GM23338 (cell line): ENCODE results near the gene CD6. TPM values are rescaled to one million over a fixed set of nuclear protein-coding genes. Genes with fewer than 3 reads are reported as not detected.

ENCODE experiments used
- ATAC-seq: fragments of 200-7000 bp; cut with Tn5 transposase; 3 replicates; pipeline ENCODE4 v1.9.1; 2020
- DNase-seq: peaks from one replicate; pipeline ENCODE4 v3.0.0-alpha.2; 2015; ENCODE audit warnings: low spot score
- H2AFZ ChIP-seq: fragments of 200-600 bp; sonication (generic); 2 replicates; pipeline ENCODE4 v1.8.0; 2016; ENCODE audit warnings: antibody characterized with exemption, mild to moderate bottlenecking, moderate library complexity
- H3F3A ChIP-seq: fragments of 200-600 bp; sonication (generic); replicated peaks from 2 replicates; pipeline ENCODE4 v1.8.0; 2017; ENCODE audit warnings: antibody characterized with exemption, mixed run types, low read depth
- H3K27ac ChIP-seq: fragments of 200-600 bp; sonication (generic); 2 replicates; pipeline ENCODE4 v1.6.1; 2016; ENCODE audit warnings: low read depth
- H3K27me3 ChIP-seq: fragments of 200-600 bp; sonication (generic); 2 replicates; pipeline ENCODE4 v1.8.0; 2016; ENCODE audit warnings: mild to moderate bottlenecking, mixed run types, moderate library complexity; ENCODE audit not compliant: insufficient read depth
- H3K36me3 ChIP-seq: fragments of 200-600 bp; sonication (generic); 2 replicates; pipeline ENCODE4 v1.8.0; 2016; ENCODE audit warnings: mild to moderate bottlenecking; ENCODE audit not compliant: insufficient read depth
- H3K4me1 ChIP-seq: fragments of 200-600 bp; sonication (generic); 2 replicates; pipeline ENCODE4 v1.8.0; 2016; ENCODE audit warnings: mild to moderate bottlenecking, moderate library complexity; ENCODE audit not compliant: insufficient read depth
- H3K4me2 ChIP-seq: fragments of 200-600 bp; sonication (generic); 2 replicates; pipeline ENCODE4 v1.7.1; 2017; ENCODE audit warnings: mixed run types
- H3K4me3 ChIP-seq: fragments of 200-600 bp; sonication (generic); 2 replicates; pipeline ENCODE4 v1.6.1; 2016; ENCODE audit warnings: mixed run types
- H3K79me2 ChIP-seq: fragments of 200-600 bp; sonication (generic); replicated peaks from 2 replicates; pipeline ENCODE4 v1.8.0; 2017; ENCODE audit warnings: mild to moderate bottlenecking; ENCODE audit not compliant: insufficient read depth
- H3K9me2 ChIP-seq: fragments of 200-600 bp; sonication (generic); 2 replicates; pipeline ENCODE4 v1.8.0; 2017; ENCODE audit not compliant: insufficient read depth
- H4K20me1 ChIP-seq: fragments of 200-600 bp; sonication (generic); replicated peaks from 2 replicates; pipeline ENCODE4 v1.8.0; 2017; ENCODE audit warnings: mild to moderate bottlenecking; ENCODE audit not compliant: insufficient read depth
- H3K27ac Mint-ChIP-seq: 2 replicates; pipeline ENCODE4 v1.8.0; 2020; ENCODE audit warnings: inconsistent platforms, mild to moderate bottlenecking, moderate library complexity, mixed read lengths
- H3K27me3 Mint-ChIP-seq: 3 replicates; pipeline ENCODE4 v1.8.0; 2022; ENCODE audit warnings: low read depth, mild to moderate bottlenecking, moderate library complexity, mixed read lengths, inconsistent platforms; ENCODE audit not compliant: insufficient read depth, poor library complexity
- H3K36me3 Mint-ChIP-seq: 3 replicates; pipeline ENCODE4 v1.8.0; 2021; ENCODE audit warnings: low read depth, mild to moderate bottlenecking, inconsistent platforms, moderate library complexity, mixed read lengths
- H3K4me1 Mint-ChIP-seq: 3 replicates; pipeline ENCODE4 v1.8.0; 2020; ENCODE audit warnings: mild to moderate bottlenecking, inconsistent platforms, mixed read lengths
- H3K4me3 Mint-ChIP-seq: 3 replicates; pipeline ENCODE4 v1.8.0; 2021; ENCODE audit warnings: moderate library complexity, mild to moderate bottlenecking, inconsistent platforms, mixed read lengths
- H3K9me3 Mint-ChIP-seq: 3 replicates; pipeline ENCODE4 v1.8.0; 2020; ENCODE audit warnings: moderate library complexity, mild to moderate bottlenecking, inconsistent platforms, mixed read lengths
- CREB1 ChIP-seq: fragments of 250-450 bp; sonication (Bioruptor Pico); IDR thresholded peaks from 2 replicates; pipeline ENCODE4 v1.5.0; 2020; ENCODE audit warnings: low read depth, mild to moderate bottlenecking, moderate library complexity
- EZH2 ChIP-seq: fragments of 200-600 bp; sonication (generic); IDR thresholded peaks from one replicate; pipeline ENCODE4 v1.8.0; 2017; ENCODE audit warnings: antibody characterized with exemption, mild to moderate bottlenecking, low read depth; ENCODE audit not compliant: unreplicated experiment
- EZH2phosphoT487 ChIP-seq: fragments of 200-600 bp; sonication (generic); IDR thresholded peaks from one replicate; pipeline ENCODE4 v1.8.1; 2018; ENCODE audit warnings: antibody characterized with exemption; ENCODE audit not compliant: unreplicated experiment
- NANOG ChIP-seq: IDR thresholded peaks from 2 replicates; pipeline ENCODE4 v1.6.1; 2016; ENCODE audit warnings: antibody characterized with exemption, borderline replicate concordance
- POLR2AphosphoS5 ChIP-seq: IDR thresholded peaks from 2 replicates; pipeline ENCODE4 v1.6.1; 2016; ENCODE audit warnings: antibody characterized with exemption, low read depth
- ZNF114 ChIP-seq: fragments of 250-450 bp; sonication (Bioruptor Pico); IDR thresholded peaks from 2 replicates; pipeline ENCODE4 v1.5.0; 2020; ENCODE audit warnings: mild to moderate bottlenecking, moderate library complexity
- ZNF331 ChIP-seq: fragments of 250-450 bp; sonication (Bioruptor Pico); IDR thresholded peaks from 2 replicates; pipeline ENCODE4 v1.5.0; 2020; ENCODE audit warnings: low read depth, mild to moderate bottlenecking, moderate library complexity
- ZNF462 ChIP-seq: fragments of 250-450 bp; sonication (Bioruptor Pico); IDR thresholded peaks from 2 replicates; pipeline ENCODE4 v1.5.0; 2020; ENCODE audit warnings: mild to moderate bottlenecking, moderate library complexity
- polyA plus RNA-seq: library from polyadenylated mRNA; unstranded; fragments of >200 nt; fragmentation: Nextera tagmentation; extraction: Ambion mirVana; gene quantifications from 2 replicates; pipeline ENCODE4 v1.2.1, GENCODE V29; 2016
- total RNA-seq: library from RNA; depleted of rRNA; stranded (reverse); fragments of >200 nt; shearing (Covaris generic); gene quantifications from 2 replicates; pipeline ENCODE4 v1.2.3, GENCODE V29; 2014
- TF ChIP-seq, protein P1 (sequence below): IDR thresholded peaks from 2 replicates; pipeline ENCODE4 v1.6.1; 2016; ENCODE audit warnings: antibody characterized with exemption
- TF ChIP-seq, protein P2 (sequence below), 2 experiments: fragments of 200-600 bp in 1 of 2; sonication (generic) in 1 of 2; conservative IDR thresholded peaks; 2 replicates each; pipeline versions ENCODE4 v1.5.1 to v1.6.1; 2016 to 2017; ENCODE audit warnings: antibody characterized with exemption in 2 of 2, low read depth in 2 of 2, mild to moderate bottlenecking in 2 of 2, moderate library complexity in 1 of 2

Gene CD6
- total and polyA plus RNA-seq, 2 experiments from 2014 or later: 0.49 TPM; not detected in 1

- H3K36me3 ChIP-seq: no peaks in the 10 kb centered on the region
- TF ChIP-seq, protein P1, sequence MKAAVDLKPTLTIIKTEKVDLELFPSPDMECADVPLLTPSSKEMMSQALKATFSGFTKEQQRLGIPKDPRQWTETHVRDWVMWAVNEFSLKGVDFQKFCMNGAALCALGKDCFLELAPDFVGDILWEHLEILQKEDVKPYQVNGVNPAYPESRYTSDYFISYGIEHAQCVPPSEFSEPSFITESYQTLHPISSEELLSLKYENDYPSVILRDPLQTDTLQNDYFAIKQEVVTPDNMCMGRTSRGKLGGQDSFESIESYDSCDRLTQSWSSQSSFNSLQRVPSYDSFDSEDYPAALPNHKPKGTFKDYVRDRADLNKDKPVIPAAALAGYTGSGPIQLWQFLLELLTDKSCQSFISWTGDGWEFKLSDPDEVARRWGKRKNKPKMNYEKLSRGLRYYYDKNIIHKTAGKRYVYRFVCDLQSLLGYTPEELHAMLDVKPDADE: no peak
- TF ChIP-seq EZH2phosphoT487: no peak
- H3K36me3 Mint-ChIP-seq: no peaks in the 10 kb centered on the region
- no peaks in the 10 kb centered on the region for H3K9me3 Mint-ChIP-seq
- peaks cover 3% of the 10 kb centered on the region for H3K4me1 ChIP-seq
- no peak overlapping the region for H3K4me3 ChIP-seq
- no peak overlapping the region for H2AFZ ChIP-seq
- DNase-seq (no peak), ATAC-seq (no peak)
- no peak overlapping the region for H3K27ac Mint-ChIP-seq
- H3K27me3 ChIP-seq: no peaks in the 10 kb centered on the region
- no peaks in the 10 kb centered on the region for H3F3A ChIP-seq
- H3K4me1 Mint-ChIP-seq: peaks cover 14% of the 10 kb centered on the region
- H3K27ac ChIP-seq: no peak overlapping the region
- H3K9me2 ChIP-seq: no peaks in the 10 kb centered on the region
- peaks cover 7% of the 10 kb centered on the region for H3K27me3 Mint-ChIP-seq
- H3K79me2 ChIP-seq: no peaks in the 10 kb centered on the region
- no peaks in the 10 kb centered on the region for H4K20me1 ChIP-seq
- H3K4me2 ChIP-seq: no peak overlapping the region
- H3K4me3 Mint-ChIP-seq: no peak overlapping the region
Observed at GRCh38 chr11:61039916-61040315, 68.4 kb downstream of the CD6 start.

DNA sequence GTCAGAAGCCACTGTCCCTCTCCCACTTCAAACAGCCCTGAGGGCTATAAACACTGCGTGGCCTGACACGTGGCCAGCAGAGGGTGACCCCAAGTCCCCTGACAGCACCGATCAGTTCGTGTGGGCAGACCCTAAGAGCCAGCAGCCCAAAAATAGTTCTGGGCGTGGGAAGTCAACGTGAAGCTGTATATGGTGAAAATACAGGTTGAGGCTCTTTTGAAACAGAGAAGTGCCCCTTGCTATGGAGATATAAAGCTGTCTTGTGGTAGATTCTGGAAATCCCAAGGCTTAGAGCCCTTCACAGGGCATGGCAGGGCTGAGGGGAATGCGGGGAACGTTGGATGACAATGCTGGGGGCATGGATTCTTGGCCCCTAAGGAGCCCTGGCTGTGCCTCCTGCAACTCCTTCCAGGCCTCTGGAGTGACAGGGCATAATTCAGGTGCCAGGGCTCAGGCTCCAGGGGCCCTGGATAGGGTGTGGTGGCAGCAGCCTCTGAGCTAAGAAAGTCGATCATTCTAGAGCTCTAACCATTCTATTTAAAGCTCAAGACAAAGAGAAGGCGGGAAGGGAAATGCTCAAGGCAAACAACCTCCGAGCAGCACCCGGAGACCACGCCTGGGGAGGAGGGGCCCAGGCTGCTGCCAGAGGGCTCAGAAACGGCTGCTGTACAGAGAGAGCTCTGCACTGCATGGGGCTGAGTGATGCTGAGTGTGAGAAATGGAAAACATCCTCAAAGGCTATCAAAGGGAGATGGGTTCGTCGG is 70.5 kb downstream of the CD6 start:
- no peak overlapping the region for H3K27ac ChIP-seq
- Mint-ChIP-seq H3K27me3 (peaks cover 7% of the 10 kb centered on the region), H3K27ac (peak overlapping the region; percentile 21; the same call in 1 of the 2 replicates), H3K4me3 (no peak overlapping the region; the same call in 2 of the 3 replicates), H3K9me3 (no peaks in the 10 kb centered on the region), H3K36me3 (no peaks in the 10 kb centered on the region), H3K4me1 (peaks cover 14% of the 10 kb centered on the region)
- no peak overlapping the region for H3K4me3 ChIP-seq
- H3K4me1 ChIP-seq: peaks cover 3% of the 10 kb centered on the region
- no peaks in the 10 kb centered on the region for H3K79me2 ChIP-seq
- H4K20me1 ChIP-seq: no peaks in the 10 kb centered on the region
- H3K36me3 ChIP-seq: no peaks in the 10 kb centered on the region
- H2AFZ ChIP-seq: peak overlapping the region; percentile 99
- H3K4me2 ChIP-seq: no peak overlapping the region
- no peaks in the 10 kb centered on the region for H3K9me2 ChIP-seq
- ATAC-seq: peak; percentile 97
- DNase-seq: peak; percentile 66
- no peaks in the 10 kb centered on the region for H3F3A ChIP-seq
- H3K27me3 ChIP-seq: no peaks in the 10 kb centered on the region
- TF ChIP-seq EZH2: no peak
- no peak for TF ChIP-seq POLR2AphosphoS5
- TF ChIP-seq, protein P2, sequence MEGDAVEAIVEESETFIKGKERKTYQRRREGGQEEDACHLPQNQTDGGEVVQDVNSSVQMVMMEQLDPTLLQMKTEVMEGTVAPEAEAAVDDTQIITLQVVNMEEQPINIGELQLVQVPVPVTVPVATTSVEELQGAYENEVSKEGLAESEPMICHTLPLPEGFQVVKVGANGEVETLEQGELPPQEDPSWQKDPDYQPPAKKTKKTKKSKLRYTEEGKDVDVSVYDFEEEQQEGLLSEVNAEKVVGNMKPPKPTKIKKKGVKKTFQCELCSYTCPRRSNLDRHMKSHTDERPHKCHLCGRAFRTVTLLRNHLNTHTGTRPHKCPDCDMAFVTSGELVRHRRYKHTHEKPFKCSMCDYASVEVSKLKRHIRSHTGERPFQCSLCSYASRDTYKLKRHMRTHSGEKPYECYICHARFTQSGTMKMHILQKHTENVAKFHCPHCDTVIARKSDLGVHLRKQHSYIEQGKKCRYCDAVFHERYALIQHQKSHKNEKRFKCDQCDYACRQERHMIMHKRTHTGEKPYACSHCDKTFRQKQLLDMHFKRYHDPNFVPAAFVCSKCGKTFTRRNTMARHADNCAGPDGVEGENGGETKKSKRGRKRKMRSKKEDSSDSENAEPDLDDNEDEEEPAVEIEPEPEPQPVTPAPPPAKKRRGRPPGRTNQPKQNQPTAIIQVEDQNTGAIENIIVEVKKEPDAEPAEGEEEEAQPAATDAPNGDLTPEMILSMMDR (conservative IDR thresholded peaks at IDR 0.05; ENCODE audit: low read depth in 2 of 2): no peak
- no peak for TF ChIP-seq ZNF462
- no peak for TF ChIP-seq ZNF114 (CRISPR knock-in tag)
- no peak for TF ChIP-seq NANOG
- TF ChIP-seq, protein P1: no peak
- TF ChIP-seq ZNF331 (CRISPR knock-in tag): no peak
- TF ChIP-seq EZH2phosphoT487: no peak
- TF ChIP-seq CREB1 (CRISPR knock-in tag): no peak
